ENCODE data around the gene PSMD5. TPM values are rescaled to one million over a fixed set of nuclear protein-coding genes. Genes with fewer than 3 reads are reported as not detected.

The PSMD5 gene
- total RNA-seq, 2 donors from 2014 or later, result 59.5 to 70.4 TPM

DNA sequence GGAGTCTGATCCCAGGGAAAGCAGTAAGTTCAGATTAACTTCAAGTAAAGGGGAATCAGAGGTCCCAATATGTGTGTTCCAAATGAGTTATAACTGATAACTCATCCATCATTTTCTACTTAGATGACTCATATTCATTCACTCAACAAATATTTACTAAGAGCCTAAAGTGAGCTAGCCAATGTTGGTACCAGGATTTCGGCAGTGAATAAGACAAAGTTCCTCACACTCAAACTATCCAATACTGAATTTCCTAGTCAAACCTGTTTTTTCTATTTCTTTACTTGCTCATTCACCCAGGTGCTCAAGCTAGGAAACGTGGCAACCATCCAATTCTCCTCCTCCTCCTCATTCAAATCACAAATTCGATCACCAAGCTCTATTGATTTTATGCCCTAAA is 75.3 kb downstream of the PSMD5 start:
- Mint-ChIP-seq H3K27me3 (no peaks in the 10 kb centered on the region), H3K4me1 (ENCODE audit: low read depth in 2 of 2) (peaks cover 0 to 5% of the 10 kb centered on the region in 2 donors), H3K36me3 (peaks cover 28% of the 10 kb centered on the region), H3K9me3 (no peaks in the 10 kb centered on the region), H3K27ac (no peak overlapping the region), H3K4me3 (no peak overlapping the region)
- no peak for DNase-seq (ENCODE audit: low spot score)
- no peak for ATAC-seq

Other genes starting within 250 kb of the PSMD5 start
- 10 to 100 TPM in 1 of 2 donors, 1 to 10 TPM in 1; 7.7 to 12.7 TPM for gene MEGF9, start 128.5 kb downstream of the PSMD5 start, total RNA-seq
- 100 to 1,000 TPM in 1 of 2 donors, 10 to 100 TPM in 1; 73.6 to 105 TPM for gene FBXW2, start 49.5 kb downstream of the PSMD5 start, total RNA-seq
- 100 to 1,000 TPM in 1 of 2 donors, 10 to 100 TPM in 1; 97.4 to 177 TPM for gene PHF19, start 34.3 kb upstream of the PSMD5 start, total RNA-seq
- gene TRAF1, start 83.9 kb upstream of the PSMD5 start, total RNA-seq, result 100 to 1,000 TPM; 145 to 375 TPM
- gene C5, start 207.4 kb upstream of the PSMD5 start, total RNA-seq, result 1 to 10 TPM in 1 of 2 donors, under 1 TPM in 1; 0.88 to 1.0 TPM
- gene CNTRL, start 232.0 kb upstream of the PSMD5 start, total RNA-seq, result 100 to 1,000 TPM in 1 of 2 donors, 10 to 100 TPM in 1; 64.6 to 120 TPM

All from natural killer cell treated with Interleukin-12 subunit alpha and Interleukin-12 subunit beta and Interleukin-15 and Interleukin-18, amount 100 ng/mL, for 72 hours (primary cell).